ENCODE measurements around the gene GP2.

GP2 gene

DNA sequence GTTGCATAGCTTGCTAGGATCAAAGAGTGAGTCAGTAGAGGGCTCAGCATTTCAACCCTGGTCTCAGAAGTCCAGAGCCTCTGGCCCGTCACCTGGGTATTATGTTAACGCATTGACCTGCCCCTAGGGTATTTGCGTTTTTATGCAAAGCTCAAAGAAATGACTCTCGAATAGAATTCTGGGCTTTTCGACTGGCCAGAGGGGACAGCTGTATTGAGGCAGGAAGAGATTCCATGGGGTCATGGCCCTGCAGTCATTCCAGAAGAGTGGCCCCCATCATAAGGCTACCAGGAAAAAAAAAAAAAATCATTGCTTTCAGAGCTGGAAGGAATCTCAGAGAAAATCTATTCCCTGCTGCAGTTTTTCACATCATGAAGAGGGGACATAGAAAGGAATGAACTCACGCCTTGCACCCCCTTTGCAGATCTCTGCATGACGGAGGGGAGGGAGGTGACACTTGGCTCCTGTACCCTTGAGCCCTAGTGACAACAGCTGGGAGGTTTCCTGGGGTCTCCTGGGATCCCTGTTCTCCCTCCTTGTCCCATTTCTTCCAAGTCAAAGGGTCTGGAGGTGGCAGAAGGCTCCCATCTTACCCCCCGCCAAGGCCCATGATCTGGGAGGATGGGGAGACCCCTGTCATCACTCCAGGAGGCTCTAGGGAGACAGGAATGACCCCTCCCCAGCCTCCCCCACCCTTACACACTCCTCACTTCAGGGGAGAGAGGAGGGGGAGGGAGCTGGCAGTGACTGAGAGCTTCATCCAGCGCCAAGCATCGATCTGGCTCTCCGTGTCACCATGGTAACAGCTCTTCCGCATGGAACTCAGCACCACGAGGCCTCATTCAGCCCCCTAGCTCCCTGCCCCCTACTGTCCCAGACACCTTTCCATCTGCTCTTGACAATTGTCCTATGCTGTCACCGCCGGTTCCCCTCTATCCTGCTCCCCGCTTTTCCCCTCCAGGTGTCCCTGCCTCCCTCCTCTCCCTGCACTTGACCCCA is 35.8 kb downstream of the GP2 start:
- no peak overlapping the region for H3K27ac ChIP-seq
- TF ChIP-seq, protein P1, sequence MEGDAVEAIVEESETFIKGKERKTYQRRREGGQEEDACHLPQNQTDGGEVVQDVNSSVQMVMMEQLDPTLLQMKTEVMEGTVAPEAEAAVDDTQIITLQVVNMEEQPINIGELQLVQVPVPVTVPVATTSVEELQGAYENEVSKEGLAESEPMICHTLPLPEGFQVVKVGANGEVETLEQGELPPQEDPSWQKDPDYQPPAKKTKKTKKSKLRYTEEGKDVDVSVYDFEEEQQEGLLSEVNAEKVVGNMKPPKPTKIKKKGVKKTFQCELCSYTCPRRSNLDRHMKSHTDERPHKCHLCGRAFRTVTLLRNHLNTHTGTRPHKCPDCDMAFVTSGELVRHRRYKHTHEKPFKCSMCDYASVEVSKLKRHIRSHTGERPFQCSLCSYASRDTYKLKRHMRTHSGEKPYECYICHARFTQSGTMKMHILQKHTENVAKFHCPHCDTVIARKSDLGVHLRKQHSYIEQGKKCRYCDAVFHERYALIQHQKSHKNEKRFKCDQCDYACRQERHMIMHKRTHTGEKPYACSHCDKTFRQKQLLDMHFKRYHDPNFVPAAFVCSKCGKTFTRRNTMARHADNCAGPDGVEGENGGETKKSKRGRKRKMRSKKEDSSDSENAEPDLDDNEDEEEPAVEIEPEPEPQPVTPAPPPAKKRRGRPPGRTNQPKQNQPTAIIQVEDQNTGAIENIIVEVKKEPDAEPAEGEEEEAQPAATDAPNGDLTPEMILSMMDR (IDR thresholded peaks at IDR 0.05), result no peak
- no peak for TF ChIP-seq ZFX (IDR thresholded peaks at IDR 0.05; ENCODE audit: borderline replicate concordance)

DNA sequence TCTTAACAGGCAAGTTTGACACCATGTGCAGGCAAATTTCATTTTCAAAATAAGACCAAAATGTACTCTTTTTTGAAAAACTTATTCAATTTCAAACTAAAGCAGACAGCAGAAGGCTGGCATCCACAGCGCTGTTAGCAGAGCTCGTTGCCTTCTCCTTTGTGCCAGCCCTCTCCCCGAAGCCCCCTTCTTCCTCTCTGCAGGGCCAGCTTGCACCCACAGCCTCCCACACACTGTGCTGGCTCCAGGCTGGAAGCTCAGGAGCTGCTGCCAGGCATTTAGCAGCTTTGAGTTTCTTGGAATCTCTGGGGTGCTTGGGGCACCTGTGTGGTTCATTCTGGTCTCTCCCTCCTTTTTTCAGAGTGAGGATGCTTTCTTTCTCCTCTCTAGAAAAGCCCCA is 37.7 kb downstream of the GP2 start:
- no peak overlapping the region for H3K27ac ChIP-seq
- no peak for TF ChIP-seq ZFX (IDR thresholded peaks at IDR 0.05; ENCODE audit: borderline replicate concordance)
- TF ChIP-seq, protein P1 (IDR thresholded peaks at IDR 0.05), result no peak

DNA sequence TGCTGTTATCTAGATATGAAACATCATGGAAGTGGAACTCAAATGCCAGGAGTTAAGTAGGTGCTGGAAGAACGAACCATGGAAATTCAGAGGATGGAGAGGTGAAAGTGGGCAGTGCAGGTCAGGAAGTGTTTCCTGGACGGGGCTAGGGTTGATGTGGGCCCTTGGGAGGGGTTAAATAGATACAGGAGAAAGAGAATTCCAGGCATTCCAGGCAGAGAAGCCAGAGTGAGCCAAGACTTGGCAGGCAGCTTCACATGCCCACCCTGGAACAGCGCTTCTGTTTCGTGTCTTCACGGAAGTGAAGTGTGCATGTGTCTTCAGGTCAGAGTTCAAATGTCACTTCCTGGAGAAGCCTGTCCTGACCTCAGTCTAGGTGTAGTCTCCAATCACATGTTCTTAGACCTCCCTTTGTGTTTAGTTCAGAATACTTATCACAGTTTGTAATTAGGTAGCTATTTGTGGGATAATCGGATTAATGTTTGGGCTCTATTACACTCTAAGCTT is 41.3 kb downstream of the GP2 start:
- H3K27ac ChIP-seq, result no peak overlapping the region
- TF ChIP-seq, protein P1 (IDR thresholded peaks at IDR 0.05), result no peak
- no peak for TF ChIP-seq ZFX (IDR thresholded peaks at IDR 0.05; ENCODE audit: borderline replicate concordance)

DNA sequence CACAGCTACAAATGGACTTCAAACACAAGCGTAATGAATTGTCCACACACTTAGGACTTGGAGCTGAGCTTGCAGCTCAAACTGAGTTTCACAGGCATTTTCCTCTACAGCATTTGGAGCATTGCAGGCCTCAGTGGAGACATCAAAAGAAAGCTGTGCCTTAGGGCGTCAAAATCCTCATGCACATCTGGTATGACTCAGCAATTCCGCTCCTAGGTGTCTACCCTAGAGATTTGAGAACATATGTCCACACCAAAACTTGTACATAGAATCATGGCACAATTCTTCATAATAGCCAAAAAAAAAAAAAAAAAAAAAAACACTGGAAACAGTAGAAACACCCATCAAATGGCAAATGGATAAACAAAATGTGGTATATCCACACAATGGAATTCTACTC is 47.1 kb downstream of the GP2 start:
- TF ChIP-seq, protein P1 (IDR thresholded peaks at IDR 0.05), result no peak
- no peak for TF ChIP-seq ZFX (IDR thresholded peaks at IDR 0.05; ENCODE audit: borderline replicate concordance)
- H3K27ac ChIP-seq, result no peak overlapping the region

DNA sequence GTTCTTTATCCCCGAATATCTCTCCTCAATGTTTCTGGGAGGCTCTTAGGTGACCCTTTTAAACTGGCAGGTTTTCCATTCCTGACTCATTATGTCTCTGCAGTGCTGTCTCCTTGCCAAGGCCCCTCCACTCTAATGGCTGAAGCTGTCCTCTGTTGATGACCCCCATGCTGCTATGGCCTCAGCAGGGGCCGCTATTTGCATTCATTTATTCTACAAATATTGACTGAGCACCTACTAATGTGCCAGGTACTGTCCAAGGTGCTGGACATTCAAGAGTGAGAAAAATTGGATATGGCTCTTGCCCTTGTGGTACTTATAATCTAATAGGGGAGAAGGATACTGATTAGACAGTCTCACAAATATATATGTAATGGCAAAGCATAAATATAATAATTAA is 55.4 kb downstream of the GP2 start:
- TF ChIP-seq, protein P1 (IDR thresholded peaks at IDR 0.05), result no peak
- no peak for TF ChIP-seq ZFX (IDR thresholded peaks at IDR 0.05; ENCODE audit: borderline replicate concordance)
- no peak overlapping the region for H3K27ac ChIP-seq

DNA sequence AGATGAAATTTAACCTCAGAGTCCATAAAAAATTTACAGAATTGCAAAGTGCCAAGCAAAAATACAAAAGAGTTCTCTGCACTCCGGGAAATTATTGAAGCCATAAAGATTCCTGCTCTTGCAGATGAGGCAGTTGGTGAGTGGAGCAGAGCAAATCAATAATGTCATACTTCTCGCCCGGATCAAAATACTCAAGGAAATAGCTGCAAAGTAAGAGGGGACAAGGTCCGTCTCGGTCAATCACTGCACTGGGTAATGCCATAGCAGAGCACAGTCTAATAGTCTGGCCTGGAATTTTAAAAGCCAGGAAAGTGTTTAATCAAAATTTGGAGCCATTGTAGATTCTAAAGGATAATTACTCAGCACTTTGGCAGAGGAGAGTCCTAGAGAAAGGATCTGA is 58.9 kb downstream of the GP2 start:
- no peak overlapping the region for H3K27ac ChIP-seq
- TF ChIP-seq ZFX (IDR thresholded peaks at IDR 0.05; ENCODE audit: borderline replicate concordance), result no peak
- TF ChIP-seq, protein P1 (IDR thresholded peaks at IDR 0.05), result no peak

DNA sequence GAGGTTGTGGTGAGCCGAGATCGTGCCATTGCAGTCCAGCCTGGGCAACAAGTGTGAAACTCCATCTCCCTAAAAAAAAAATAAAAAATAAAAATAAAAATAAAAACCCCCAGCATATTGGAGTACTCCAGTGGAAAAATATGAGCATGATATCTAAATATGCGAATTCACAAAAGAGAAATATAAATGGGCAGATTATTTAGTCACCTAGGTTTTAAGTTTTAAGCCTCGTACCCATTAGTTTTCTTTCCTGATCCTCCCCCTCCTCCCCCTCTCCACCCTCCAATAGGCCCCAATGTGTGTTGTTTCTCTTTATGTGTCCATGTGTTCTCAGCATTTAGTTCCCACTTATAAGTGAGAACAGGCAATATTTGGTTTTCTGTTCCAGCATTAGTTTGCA is 62.3 kb downstream of the GP2 start:
- H3K27ac ChIP-seq, result no peak overlapping the region
- TF ChIP-seq ZFX (IDR thresholded peaks at IDR 0.05; ENCODE audit: borderline replicate concordance), result no peak
- TF ChIP-seq, protein P1 (IDR thresholded peaks at IDR 0.05), result no peak

All from 22Rv1 (cell line).